ENCODE data around the gene POU2F1. TPM values are rescaled to one million over a fixed set of nuclear protein-coding genes. Genes with fewer than 3 reads are reported as not detected.

POU2F1 gene
- polyA plus RNA-seq, 3 donors, result 13.6 to 18.5 (median 18.5) TPM

GRCh38 chr1:167465018-167465417 lies 244.3 kb downstream of the POU2F1 start:
- DNase-seq, result no peak

- no peak for DNase-seq
Measured at GRCh38 chr1:167465743-167466142, 245.1 kb downstream of the POU2F1 start.

GRCh38 chr1:167467126-167467710 lies 246.5 kb downstream of the POU2F1 start:
- no peak for DNase-seq

- DNase-seq, result no peak
Measured at GRCh38 chr1:167467752-167468151, 247.1 kb downstream of the POU2F1 start.

- DNase-seq, result no peak
Measured at GRCh38 chr1:167469280-167469965, 248.7 kb downstream of the POU2F1 start.

GRCh38 chr1:167471568-167471967 lies 250.9 kb downstream of the POU2F1 start:
- no peak for DNase-seq

GRCh38 chr1:167472752-167473521 lies 252.3 kb downstream of the POU2F1 start:
- DNase-seq, result peak; percentile 23

- DNase-seq, result no peak
Measured at GRCh38 chr1:167473761-167474160, 253.1 kb downstream of the POU2F1 start.

- DNase-seq, result no peak
Measured at GRCh38 chr1:167474191-167474641, 253.5 kb downstream of the POU2F1 start.

- no peak for DNase-seq
Measured at GRCh38 chr1:167476061-167476460, 255.4 kb downstream of the POU2F1 start.

Other genes with a start within 250 kb of the POU2F1 start
- 10 to 100 TPM; 14.1 to 16.9 (median 15.0) TPM for gene ILDR2, start 245.3 kb upstream of the POU2F1 start, polyA plus RNA-seq (ENCODE audit: insufficient read length in 3 of 3)
- 1 to 10 TPM; 1.9 to 3.9 (median 3.3) TPM for gene MAEL, start 231.6 kb upstream of the POU2F1 start, polyA plus RNA-seq (ENCODE audit: insufficient read length in 3 of 3)
- gene GPA33, start 130.5 kb upstream of the POU2F1 start, polyA plus RNA-seq (ENCODE audit: insufficient read length in 3 of 3), result 1 to 10 TPM in 2 of 3 donors, under 1 TPM in 1; 0.64 to 1.8 (median 1.8) TPM
- gene STYXL2, start 126.8 kb upstream of the POU2F1 start, polyA plus RNA-seq (ENCODE audit: insufficient read length in 3 of 3), result under 1 TPM; 0.36 to 0.55 (median 0.54) TPM

Measured in renal pelvis (tissue), 4 donors.